LoVo (cell line): ENCODE data around the gene SEC61A2.
"Not testable (repeated sequence)": the region's sequence is repeated elsewhere in the genome, so short reads cannot be mapped to it uniquely, and the experiment has no call there.

ENCODE experiments used
- DNase-seq: peaks from one replicate; pipeline ENCODE4 v3.0.0-alpha.2; 2016; ENCODE audit warnings: low spot score

Gene SEC61A2

DNA sequence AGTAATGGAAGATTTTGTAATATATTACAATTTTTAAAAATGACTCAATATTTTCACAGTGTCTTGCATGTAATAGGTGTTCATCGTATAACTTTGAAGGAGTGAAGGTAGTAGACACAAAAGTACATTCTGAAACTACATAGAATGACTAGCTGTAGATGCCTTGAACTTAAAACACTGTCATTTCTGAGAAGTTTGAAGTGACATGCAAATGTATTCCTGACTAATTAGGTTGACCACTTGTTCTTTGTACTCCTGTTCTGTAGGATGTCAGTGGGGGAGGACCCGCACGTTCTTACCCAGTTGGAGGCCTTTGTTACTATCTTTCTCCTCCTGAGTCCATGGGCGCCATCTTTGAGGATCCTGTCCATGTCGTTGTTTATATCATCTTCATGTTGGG is 31.2 kb downstream of the SEC61A2 start:
- DNase-seq, result no peak

- DNase-seq, result no peak
Observed at GRCh38 chr10:12162927-12163326, 33.5 kb downstream of the SEC61A2 start.

DNA sequence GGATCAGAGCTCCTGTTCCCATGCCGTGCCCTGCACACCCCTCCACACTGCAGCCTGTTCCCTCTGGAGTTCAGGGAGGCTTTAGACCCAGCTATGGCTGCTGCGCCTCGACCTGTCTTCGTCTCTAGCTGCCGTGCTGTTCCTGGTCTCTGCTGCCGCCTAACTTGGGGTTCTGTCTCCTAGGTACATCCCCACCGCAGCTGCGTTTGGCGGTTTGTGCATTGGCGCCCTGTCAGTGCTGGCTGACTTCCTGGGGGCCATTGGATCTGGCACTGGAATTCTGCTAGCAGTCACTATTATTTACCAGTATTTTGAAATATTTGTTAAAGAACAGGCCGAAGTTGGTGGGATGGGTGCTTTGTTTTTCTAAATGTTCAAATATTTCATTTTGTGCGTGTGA is 34.6 kb downstream of the SEC61A2 start:
- no peak for DNase-seq

DNA sequence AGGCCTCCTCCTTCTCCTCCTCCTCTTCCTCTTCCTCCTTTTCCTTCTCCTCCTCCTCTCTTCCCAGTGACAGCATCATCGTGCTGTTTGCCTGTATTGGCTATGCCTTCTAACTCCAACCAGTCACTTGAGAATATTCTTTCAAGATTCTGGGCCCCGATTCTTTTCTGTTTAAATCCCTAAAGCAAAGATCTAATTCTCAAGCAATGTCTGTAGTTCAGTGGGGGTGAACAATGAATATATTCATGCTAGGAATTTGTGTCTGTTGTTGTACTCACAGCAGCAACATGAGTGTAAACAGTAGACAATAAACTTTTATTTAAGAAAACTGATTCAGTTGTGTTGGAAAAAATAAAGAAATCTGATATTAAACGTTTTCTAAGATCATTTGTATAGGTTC is 35.6 kb downstream of the SEC61A2 start:
- no peak for DNase-seq

- no peak for DNase-seq
Observed at GRCh38 chr10:12165999-12166775, 36.7 kb downstream of the SEC61A2 start.

DNA sequence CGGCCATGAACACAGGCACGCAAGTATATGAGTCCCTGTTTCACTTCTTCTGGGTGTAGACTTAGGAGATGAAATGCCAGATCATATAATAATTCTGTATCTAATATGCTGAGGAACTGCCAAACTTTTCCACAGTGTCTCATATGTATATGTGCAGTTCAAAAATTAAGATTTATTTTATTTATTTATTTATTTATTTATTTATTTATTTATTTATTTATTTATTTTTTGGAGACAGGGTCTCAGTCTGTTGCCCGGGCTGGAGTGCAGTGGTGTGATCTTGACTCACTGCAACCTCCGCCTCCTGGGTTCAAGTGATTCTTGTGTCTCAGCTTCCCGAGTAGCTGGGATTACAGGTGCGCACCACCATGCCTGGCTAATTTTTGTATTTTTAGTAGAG is 42.0 kb downstream of the SEC61A2 start:
- not testable (repeated sequence) for DNase-seq

DNA sequence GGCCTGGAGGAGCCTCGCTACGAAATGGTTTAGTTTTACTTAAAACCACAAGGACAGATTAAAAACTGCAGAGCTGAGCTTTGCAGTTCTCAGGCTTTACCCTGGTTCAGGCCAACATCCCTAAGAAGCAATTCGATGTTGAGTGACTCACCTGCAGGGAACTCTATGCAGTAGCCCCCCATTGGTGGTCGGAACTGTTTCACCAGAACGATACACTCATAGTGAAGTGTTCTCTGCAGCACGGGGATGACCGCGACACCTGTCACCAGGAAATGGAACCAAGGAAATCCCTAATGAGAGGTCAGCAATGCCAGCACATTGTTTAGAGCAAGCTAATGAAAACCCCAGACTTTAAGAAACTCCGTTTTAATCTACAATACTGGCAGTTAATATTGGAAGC is 48.2 kb downstream of the SEC61A2 start:
- DNase-seq, result no peak

DNA sequence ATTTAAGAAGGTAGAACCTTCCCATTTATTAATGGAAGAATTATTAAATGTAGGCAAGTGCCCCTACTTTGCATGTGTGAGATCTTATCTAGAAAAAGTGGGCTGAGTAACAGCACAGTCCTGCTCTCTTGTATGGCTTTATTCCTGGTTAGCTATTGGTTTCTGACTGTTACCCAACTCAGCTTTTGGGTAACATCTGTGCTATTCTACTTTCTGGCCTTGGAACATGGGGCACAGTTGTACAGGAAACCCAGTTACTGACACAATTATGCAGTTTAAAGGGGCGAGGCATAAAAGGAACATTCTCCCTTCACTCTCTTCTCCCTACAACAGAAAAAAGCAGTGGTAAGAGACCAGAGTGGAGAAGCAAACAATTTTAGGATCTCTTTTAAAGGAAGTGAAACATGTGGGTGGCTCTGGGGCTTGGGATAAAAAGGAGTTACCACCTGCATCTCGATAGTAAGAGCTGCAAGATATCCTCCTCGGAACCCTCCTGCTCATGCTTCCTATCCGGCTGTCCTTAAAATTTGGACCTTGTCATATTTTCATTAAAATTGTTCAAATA is 50.2 kb downstream of the SEC61A2 start:
- no peak for DNase-seq

DNA sequence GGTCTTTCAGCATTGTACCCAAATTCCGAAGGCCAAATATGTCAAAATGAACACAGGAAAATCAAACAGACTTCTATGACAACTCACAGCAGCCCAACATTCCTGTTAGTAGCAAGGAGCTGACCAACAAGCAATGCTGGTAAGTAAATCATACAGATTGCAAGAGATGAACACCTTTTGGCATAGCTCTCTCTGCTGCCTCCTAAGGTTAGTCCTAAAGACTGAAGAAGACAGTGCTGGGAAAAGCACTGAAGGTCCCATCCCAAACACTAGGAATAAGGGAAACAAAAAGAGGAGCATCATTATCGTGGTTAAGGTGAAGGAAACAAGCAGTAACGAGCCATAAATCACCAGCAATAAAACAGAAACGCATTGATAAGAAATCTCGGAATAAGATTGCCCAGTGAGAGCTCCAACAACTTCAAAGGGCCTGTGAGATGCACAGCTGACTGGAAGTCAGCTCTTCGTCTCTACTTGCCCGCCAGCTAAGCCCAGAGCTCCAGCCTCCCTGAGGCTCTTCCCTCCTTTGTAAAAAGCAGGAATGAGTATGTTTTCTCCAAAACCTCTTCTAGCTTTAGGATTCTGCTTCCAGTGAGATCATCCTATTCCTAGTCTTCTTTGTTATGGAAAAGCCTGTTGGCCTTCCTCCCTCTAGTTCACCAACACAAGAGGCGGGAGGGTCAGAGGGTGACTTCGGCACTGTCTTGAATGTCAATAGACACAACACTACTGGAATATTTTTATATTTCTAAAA is 50.9 kb downstream of the SEC61A2 start:
- DNase-seq, result no peak

- no peak for DNase-seq
Observed at GRCh38 chr10:12181065-12181775, 51.7 kb downstream of the SEC61A2 start.

- no peak for DNase-seq
Observed at GRCh38 chr10:12184165-12184564, 54.7 kb downstream of the SEC61A2 start.

- no peak for DNase-seq
Observed at GRCh38 chr10:12186323-12186722, 56.8 kb downstream of the SEC61A2 start.

GRCh38 chr10:12187321-12187905 is 57.9 kb downstream of the SEC61A2 start:
- no peak for DNase-seq

- DNase-seq, result no peak
Observed at GRCh38 chr10:12188656-12189055, 59.2 kb downstream of the SEC61A2 start.

DNA sequence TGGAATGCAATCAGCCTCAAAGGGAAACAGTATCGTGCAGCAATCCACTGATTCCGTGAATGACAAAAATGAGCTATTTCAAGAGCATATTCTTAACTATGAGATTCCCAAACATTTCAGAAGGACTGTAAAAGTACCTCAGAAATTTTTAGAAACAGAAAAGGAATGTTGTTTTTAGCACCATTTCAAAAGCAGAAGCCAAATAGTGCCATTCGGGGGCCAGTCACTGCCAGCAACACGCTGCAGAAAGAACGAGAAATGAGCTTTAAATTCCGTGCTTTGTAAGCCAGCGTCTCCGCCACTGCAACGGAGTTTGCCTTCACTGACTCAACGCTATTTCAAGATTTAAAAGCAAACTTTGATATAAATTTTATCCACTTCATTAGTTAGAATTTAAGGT is 59.9 kb downstream of the SEC61A2 start:
- DNase-seq, result no peak

DNA sequence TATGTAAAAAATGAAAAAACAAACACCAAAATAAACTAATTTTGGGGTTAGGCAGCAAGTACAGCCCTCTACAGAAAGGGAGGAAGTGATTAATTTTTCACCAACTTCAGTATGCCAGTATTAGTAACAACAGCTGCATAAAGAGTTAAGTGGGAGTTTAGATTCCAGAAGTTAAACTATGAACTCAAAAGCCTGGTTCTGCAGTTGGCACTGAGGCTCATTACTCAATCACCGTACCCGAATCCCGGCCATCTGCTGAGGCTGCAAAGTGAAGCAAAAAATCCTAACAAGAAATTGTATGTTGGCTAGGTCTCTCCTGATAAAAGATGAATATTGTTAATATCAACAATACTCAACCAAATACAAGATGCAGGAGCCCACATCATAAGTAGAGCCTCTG is 62.2 kb downstream of the SEC61A2 start:
- no peak for DNase-seq

GRCh38 chr10:12193193-12193592 is 63.7 kb downstream of the SEC61A2 start:
- no peak for DNase-seq

- no peak for DNase-seq
Observed at GRCh38 chr10:12194752-12195271, 65.3 kb downstream of the SEC61A2 start.

- DNase-seq, result no peak
Observed at GRCh38 chr10:12195281-12195602, 65.8 kb downstream of the SEC61A2 start.

DNA sequence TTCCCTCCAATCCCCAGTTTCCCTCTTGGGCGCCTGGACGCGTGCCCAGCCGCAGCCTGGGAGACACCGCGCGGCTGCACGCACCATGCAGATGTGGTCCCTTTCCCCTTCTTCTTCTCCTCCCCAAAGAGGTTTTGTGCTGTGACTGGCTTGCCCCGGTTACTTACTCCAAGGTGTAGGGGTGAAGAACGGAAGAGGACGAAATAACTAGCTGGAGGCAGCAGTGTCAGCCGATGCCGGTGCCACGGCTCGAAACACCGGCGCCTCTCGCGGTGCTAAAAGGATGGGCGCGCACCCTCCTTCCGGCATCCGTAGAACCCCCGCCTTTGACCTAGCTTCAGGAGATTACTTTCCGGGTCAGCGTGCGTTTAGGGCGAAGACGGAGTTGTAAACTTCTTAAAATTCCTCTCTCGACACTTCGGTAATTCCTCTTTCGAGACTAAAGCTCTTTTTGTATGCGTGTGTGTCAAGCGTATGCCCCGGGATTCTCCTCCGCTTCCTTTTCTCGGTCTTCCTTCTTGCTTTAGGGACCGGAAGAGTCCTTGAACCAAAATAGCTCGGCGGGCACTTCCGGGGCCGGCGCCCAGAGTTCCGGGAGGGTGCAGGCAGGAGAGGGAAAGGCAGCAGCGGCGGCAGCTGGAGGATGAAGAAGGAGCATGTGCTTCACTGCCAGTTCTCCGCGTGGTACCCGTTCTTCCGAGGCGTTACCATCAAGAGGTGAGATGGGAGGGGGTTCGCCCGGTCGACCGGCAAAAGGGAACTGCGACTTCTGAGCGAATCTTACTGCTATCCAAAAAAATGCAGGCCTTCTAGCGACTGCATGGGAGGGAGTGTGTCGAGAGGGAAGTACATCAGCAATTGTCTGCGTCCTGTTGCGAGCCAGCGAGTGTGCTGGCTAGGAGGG is 66.4 kb downstream of the SEC61A2 start, which contains the start of the genes CDC123 and NUDT5:
CDC123 (plus strand) TSS at position 586 of the 904 bp plus-strand sequence; CDS start at position 644, 58 bp downstream.
NUDT5 (minus strand) TSS at position 289 of the 904 bp plus-strand sequence. CDS start 9,600 bp downstream, outside the sequence.
- peak; percentile 88 for DNase-seq
